ENCODE measurements around the gene VKORC1. TPM values are rescaled to one million over a fixed set of nuclear protein-coding genes. Genes with fewer than 3 reads are reported as not detected.
A peak's percentile ranks its signal among the peaks of the same experiment; 100 is the strongest.

VKORC1 gene
- total RNA-seq, 1 donor from 2014 or later, result 56.2 TPM

GRCh38 chr16:31087481-31087880, 7.1 kb downstream of the VKORC1 start:
- intact Hi-C loops (cut with micrococcal nuclease), result no loop called here
- Mint-ChIP-seq H3K4me3 (no peak overlapping the region), H3K9me3 (no peaks in the 10 kb centered on the region), H3K4me1 (peaks cover 6% of the 10 kb centered on the region), H3K27ac (no peak overlapping the region), H3K27me3 (no peaks in the 10 kb centered on the region), H3K36me3 (ENCODE audit: low read depth) (peaks cover 19% of the 10 kb centered on the region)
- DNase-seq, result no peak

GRCh38 chr16:31086629-31086906, 8.0 kb downstream of the VKORC1 start:
- H3K4me3 Mint-ChIP-seq, result no peak overlapping the region

GRCh38 chr16:31085873-31086628, 8.5 kb downstream of the VKORC1 start:
- Mint-ChIP-seq H3K27me3 (no peaks in the 10 kb centered on the region), H3K27ac (no peak overlapping the region), H3K9me3 (no peaks in the 10 kb centered on the region), H3K4me3 (no peak overlapping the region), H3K4me1 (peaks cover 7% of the 10 kb centered on the region), H3K36me3 (ENCODE audit: low read depth) (peaks cover 21% of the 10 kb centered on the region)
- no peak for DNase-seq
- intact Hi-C loops (cut with micrococcal nuclease), result no loop called here

More at GRCh38 chr16:31086629-31086906, 8.0 kb downstream of the VKORC1 start:
- no peaks in the 10 kb centered on the region for H3K9me3 Mint-ChIP-seq
- H3K27me3 Mint-ChIP-seq, result no peaks in the 10 kb centered on the region
- no peak overlapping the region for H3K27ac Mint-ChIP-seq
- no peak for DNase-seq
- peaks cover 22% of the 10 kb centered on the region for H3K36me3 Mint-ChIP-seq (ENCODE audit: low read depth)
- intact Hi-C loops (cut with micrococcal nuclease), result no loop called here
- peaks cover 7% of the 10 kb centered on the region for H3K4me1 Mint-ChIP-seq

- Mint-ChIP-seq H3K4me1 (peaks cover 5% of the 10 kb centered on the region), H3K36me3 (ENCODE audit: low read depth) (peaks cover 21% of the 10 kb centered on the region)
These were observed 9.2 kb downstream of the VKORC1 start for GRCh38 chr16:31085411-31085810.

GRCh38 chr16:31084584-31085302, 9.9 kb downstream of the VKORC1 start:
- Mint-ChIP-seq H3K27me3 (no peaks in the 10 kb centered on the region), H3K9me3 (no peaks in the 10 kb centered on the region), H3K4me3 (no peak overlapping the region), H3K36me3 (ENCODE audit: low read depth) (peaks cover 22% of the 10 kb centered on the region), H3K4me1 (peaks cover 5% of the 10 kb centered on the region), H3K27ac (no peak overlapping the region)
- DNase-seq, result no peak
- intact Hi-C loops (cut with micrococcal nuclease), result no loop called here

More at GRCh38 chr16:31085411-31085810, 9.2 kb downstream of the VKORC1 start:
- intact Hi-C loops (cut with micrococcal nuclease), result no loop called here
- no peak for DNase-seq
- H3K27me3 Mint-ChIP-seq, result no peaks in the 10 kb centered on the region
- no peak overlapping the region for H3K27ac Mint-ChIP-seq
- no peak overlapping the region for H3K4me3 Mint-ChIP-seq
- no peaks in the 10 kb centered on the region for H3K9me3 Mint-ChIP-seq

DNA sequence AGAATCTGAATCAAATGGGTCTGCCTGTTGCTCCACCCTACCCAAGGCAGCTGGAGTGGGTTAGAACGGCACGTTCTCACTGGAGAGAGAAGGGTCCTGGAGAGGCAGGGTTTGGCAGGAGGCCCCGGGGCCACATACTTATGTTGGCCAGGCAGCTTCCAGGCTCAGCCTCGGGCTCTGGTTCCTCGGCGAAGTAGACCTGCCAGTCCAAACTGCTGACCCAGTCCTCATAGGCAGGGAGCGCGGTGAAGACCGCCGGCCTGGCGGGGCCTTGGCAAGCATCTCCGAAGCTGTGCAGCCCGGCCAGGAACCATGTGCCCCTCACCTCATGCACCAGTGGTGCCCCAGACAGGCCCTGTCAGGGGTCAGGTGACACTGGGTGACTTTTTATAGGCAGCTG, 10.6 kb downstream of the VKORC1 start:
- intact Hi-C loops (cut with micrococcal nuclease), result no loop called here
- Mint-ChIP-seq H3K27me3 (no peaks in the 10 kb centered on the region), H3K27ac (no peak overlapping the region), H3K4me1 (peaks cover 5% of the 10 kb centered on the region), H3K9me3 (no peaks in the 10 kb centered on the region), H3K36me3 (ENCODE audit: low read depth) (peaks cover 25% of the 10 kb centered on the region), H3K4me3 (no peak overlapping the region)
- DNase-seq, result no peak

GRCh38 chr16:31083556-31083955, 11.0 kb downstream of the VKORC1 start:
- H3K36me3 Mint-ChIP-seq (ENCODE audit: low read depth), result peaks cover 29% of the 10 kb centered on the region
- H3K27ac Mint-ChIP-seq, result no peak overlapping the region
- no peaks in the 10 kb centered on the region for H3K27me3 Mint-ChIP-seq
- H3K4me1 Mint-ChIP-seq, result peaks cover 5% of the 10 kb centered on the region
- no peak for DNase-seq
- intact Hi-C loops (cut with micrococcal nuclease), result no loop called here
- H3K9me3 Mint-ChIP-seq, result no peaks in the 10 kb centered on the region
- H3K4me3 Mint-ChIP-seq, result no peak overlapping the region

DNA sequence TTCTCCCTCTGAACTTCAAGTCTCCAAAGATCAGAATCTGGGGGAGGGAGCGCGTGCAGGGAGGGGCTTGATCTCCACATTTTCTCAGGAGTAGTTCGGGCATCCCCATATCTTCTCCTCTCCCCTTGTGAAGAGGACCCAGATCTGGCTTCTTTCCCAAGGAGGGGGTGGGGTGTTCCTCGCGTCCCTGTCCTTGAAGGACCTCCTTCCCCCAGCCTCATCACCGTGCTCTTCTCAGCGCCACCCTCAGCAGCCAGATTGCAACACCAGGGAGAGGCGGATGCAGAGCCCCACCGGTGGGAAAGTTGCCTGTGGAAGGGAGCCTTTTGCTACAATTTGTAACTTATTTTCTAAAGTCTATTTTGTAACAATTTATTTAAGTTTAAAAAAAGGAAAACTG, 11.5 kb downstream of the VKORC1 start:
- no peaks in the 10 kb centered on the region for H3K9me3 Mint-ChIP-seq
- H3K4me3 Mint-ChIP-seq, result no peak overlapping the region
- no peak for DNase-seq
- H3K4me1 Mint-ChIP-seq, result peaks cover 5% of the 10 kb centered on the region
- peaks cover 34% of the 10 kb centered on the region for H3K36me3 Mint-ChIP-seq (ENCODE audit: low read depth)
- H3K27me3 Mint-ChIP-seq, result no peaks in the 10 kb centered on the region
- H3K27ac Mint-ChIP-seq, result no peak overlapping the region
- intact Hi-C loops (cut with micrococcal nuclease), result no loop called here

- DNase-seq, result no peak
- no peaks in the 10 kb centered on the region for H3K27me3 Mint-ChIP-seq
- no peaks in the 10 kb centered on the region for H3K9me3 Mint-ChIP-seq
- no peak overlapping the region for H3K4me3 Mint-ChIP-seq
- peak overlapping the region; percentile 11 for H3K27ac Mint-ChIP-seq
- intact Hi-C loops (cut with micrococcal nuclease), result no loop called here
- H3K4me1 Mint-ChIP-seq, result peaks cover 8% of the 10 kb centered on the region
- peaks cover 38% of the 10 kb centered on the region for H3K36me3 Mint-ChIP-seq (ENCODE audit: low read depth)
These were observed 12.1 kb downstream of the VKORC1 start for GRCh38 chr16:31082368-31083045.

- Mint-ChIP-seq H3K4me1 (peaks cover 8% of the 10 kb centered on the region), H3K9me3 (no peaks in the 10 kb centered on the region), H3K27ac (peak overlapping the region; percentile 11), H3K36me3 (ENCODE audit: low read depth) (peaks cover 37% of the 10 kb centered on the region), H3K27me3 (no peaks in the 10 kb centered on the region), H3K4me3 (no peak overlapping the region)
- DNase-seq, result no peak
- intact Hi-C loops (cut with micrococcal nuclease), result no loop called here
These were observed 12.9 kb downstream of the VKORC1 start for GRCh38 chr16:31081428-31082351.

GRCh38 chr16:31080756-31081419, 13.7 kb downstream of the VKORC1 start:
- H3K27me3 Mint-ChIP-seq, result no peaks in the 10 kb centered on the region
- H3K9me3 Mint-ChIP-seq, result no peaks in the 10 kb centered on the region
- H3K4me3 Mint-ChIP-seq, result no peak overlapping the region
- peaks cover 37% of the 10 kb centered on the region for H3K36me3 Mint-ChIP-seq (ENCODE audit: low read depth)
- H3K27ac Mint-ChIP-seq, result no peak overlapping the region
- no peak for DNase-seq
- intact Hi-C loops (cut with micrococcal nuclease), result no loop called here
- H3K4me1 Mint-ChIP-seq, result peaks cover 9% of the 10 kb centered on the region

DNA sequence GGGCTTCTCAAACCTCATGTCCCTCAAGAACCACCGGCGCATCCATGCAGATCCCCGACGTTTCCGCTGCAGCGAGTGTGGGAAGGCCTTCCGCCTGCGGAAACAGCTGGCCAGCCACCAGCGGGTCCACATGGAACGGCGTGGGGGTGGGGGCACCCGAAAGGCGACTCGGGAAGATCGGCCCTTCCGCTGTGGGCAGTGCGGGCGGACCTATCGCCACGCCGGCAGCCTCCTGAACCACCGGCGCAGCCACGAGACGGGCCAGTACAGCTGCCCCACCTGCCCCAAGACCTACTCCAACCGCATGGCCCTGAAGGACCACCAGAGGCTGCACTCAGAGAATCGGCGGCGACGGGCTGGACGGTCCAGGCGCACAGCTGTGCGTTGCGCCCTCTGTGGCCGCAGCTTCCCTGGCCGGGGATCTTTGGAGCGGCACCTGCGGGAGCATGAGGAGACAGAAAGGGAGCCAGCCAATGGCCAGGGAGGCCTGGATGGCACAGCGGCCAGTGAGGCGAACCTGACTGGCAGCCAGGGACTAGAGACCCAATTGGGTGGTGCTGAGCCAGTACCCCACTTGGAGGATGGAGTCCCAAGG, 14.5 kb downstream of the VKORC1 start:
- H3K36me3 Mint-ChIP-seq (ENCODE audit: low read depth), result peaks cover 37% of the 10 kb centered on the region
- no peaks in the 10 kb centered on the region for H3K9me3 Mint-ChIP-seq
- intact Hi-C loops (cut with micrococcal nuclease), result no loop called here

More for the DNA sequence above, 14.5 kb downstream of the VKORC1 start:
- Mint-ChIP-seq H3K27me3 (no peaks in the 10 kb centered on the region), H3K4me1 (peaks cover 9% of the 10 kb centered on the region), H3K27ac (no peak overlapping the region), H3K4me3 (no peak overlapping the region)
- DNase-seq, result no peak

Measured in activated CD4-positive, alpha-beta T cell treated with anti-CD3 and anti-CD28 coated beads, Interleukin-2, amount 10 ng/mL, durations not matched to agents 24 days and 14 days (primary cell).